PC-9 (cell line): ENCODE results near the gene TNFSF13B. TPM values are rescaled to one million over a fixed set of nuclear protein-coding genes. Genes with fewer than 3 reads are reported as not detected.

Experiments
- BruUV-seq: library from RNA; stranded (reverse); fragments of 400-500 nt; replicated peaks from 2 replicates; lab custom pipeline; 2021; lab: Mats Ljungman, UMichigan
- CTCF ChIA-PET: fragments of 300-600 bp; sonication (Branson Sonifier 250); formaldehyde crosslinking; loops from one replicate; lab custom pipeline; 2022; ENCODE audit warnings: antibody characterized with exemption; lab: Charles Lee
- POLR2A ChIA-PET: fragments of 300-600 bp; sonication (Branson Sonifier 250); formaldehyde crosslinking; loops from one replicate; lab custom pipeline; 2022; ENCODE audit warnings: antibody characterized with exemption; ENCODE audit not compliant: unreplicated experiment; lab: Charles Lee
- DNase-seq, 2 experiments: peaks; one replicate each; pipeline versions ENCODE4 v3.0.0 to v3.0.0-alpha.2; 2015 to 2022; ENCODE audit warnings: mixed read lengths in 1 of 2
- H2AFZ ChIP-seq: fragments of 200-600 bp; sonication (generic); 2 replicates; pipeline ENCODE4 v1.8.1; 2017; ENCODE audit warnings: antibody characterized with exemption
- H3F3A ChIP-seq: fragments of 200-600 bp; sonication (generic); 2 replicates; pipeline ENCODE4 v1.8.1; 2017; ENCODE audit warnings: antibody characterized with exemption, mild to moderate bottlenecking, low read depth; ENCODE audit not compliant: insufficient read depth
- H3K27ac ChIP-seq: fragments of 200-600 bp; sonication (generic); 2 replicates; pipeline ENCODE4 v1.6.1; 2016; ENCODE audit warnings: mixed run types
- H3K27me3 ChIP-seq: fragments of 200-600 bp; sonication (generic); 2 replicates; pipeline ENCODE4 v1.6.1; 2016; ENCODE audit warnings: low read depth, mixed run types; ENCODE audit not compliant: insufficient read depth
- H3K36me3 ChIP-seq: fragments of 200-600 bp; sonication (generic); 2 replicates; pipeline ENCODE4 v1.6.1; 2016; ENCODE audit warnings: low read depth, mixed run types
- H3K4me1 ChIP-seq: fragments of 200-600 bp; sonication (generic); replicated peaks from 2 replicates; pipeline ENCODE4 v1.6.1; 2016; ENCODE audit warnings: mixed run types; ENCODE audit not compliant: insufficient read depth
- H3K4me2 ChIP-seq: fragments of 200-600 bp; sonication (generic); 2 replicates; pipeline ENCODE4 v1.6.1; 2017; ENCODE audit warnings: mixed run types
- H3K4me3 ChIP-seq: fragments of 200-600 bp; sonication (generic); 2 replicates; pipeline ENCODE4 v1.6.1; 2016; ENCODE audit warnings: mixed run types
- H3K79me2 ChIP-seq: fragments of 200-600 bp; sonication (generic); 2 replicates; pipeline ENCODE4 v1.6.1; 2017; ENCODE audit warnings: low read depth, mixed run types
- H3K9me2 ChIP-seq: fragments of 200-600 bp; sonication (generic); 2 replicates; pipeline ENCODE4 v1.8.1; 2017; ENCODE audit warnings: mild to moderate bottlenecking; ENCODE audit not compliant: insufficient read depth
- H3K9me3 ChIP-seq: fragments of 200-600 bp; sonication (generic); 2 replicates; pipeline ENCODE4 v1.8.1; 2016; ENCODE audit warnings: low read depth; ENCODE audit not compliant: insufficient read depth
- H4K20me1 ChIP-seq: fragments of 200-600 bp; sonication (generic); 2 replicates; pipeline ENCODE4 v1.8.1; 2017; ENCODE audit not compliant: insufficient read depth
- CTCF ChIP-seq: fragments of 200-600 bp; sonication (generic); conservative IDR thresholded peaks from 2 replicates; pipeline ENCODE4 v1.6.1; 2017; ENCODE audit warnings: mixed run types, antibody characterized with exemption, mild to moderate bottlenecking, moderate library complexity
- EZH2 ChIP-seq: fragments of 200-600 bp; sonication (generic); IDR thresholded peaks from 2 replicates; pipeline ENCODE4 v1.8.0; 2017; ENCODE audit warnings: antibody characterized with exemption, low read depth
- intact Hi-C: fragments of 100-400 bp; cut with micrococcal nuclease; formaldehyde crosslinking; loops from one replicate; pipeline ENCODE4 v1.10.0; 2022; ENCODE audit not compliant: unreplicated experiment
- total RNA-seq: library from RNA; stranded (reverse); gene quantifications from 2 replicates; pipeline ENCODE4 v1.2.3, GENCODE V29; 2021

The TNFSF13B gene
- total RNA-seq, 1 experiment from 2014 or later: 2.0 TPM

GRCh38 chr13:108326309-108326708, 56.8 kb downstream of the TNFSF13B start:
- H3K9me2 ChIP-seq: no peaks in the 10 kb centered on the region
- H3K27me3 ChIP-seq: peaks cover 54% of the 10 kb centered on the region
- H3K9me3 ChIP-seq: no peaks in the 10 kb centered on the region
- TF ChIP-seq CTCF (no peak), EZH2 (no peak)
- no peaks in the 10 kb centered on the region for H3K4me1 ChIP-seq
- no peak overlapping the region for H3K27ac ChIP-seq
- H3K36me3 ChIP-seq: no peaks in the 10 kb centered on the region
- intact Hi-C loops: no loop called here
- CTCF ChIA-PET: no interaction called here
- no TSS peak for BruUV-seq
- no peaks in the 10 kb centered on the region for H3K79me2 ChIP-seq
- POLR2A ChIA-PET: no interaction called here
- H4K20me1 ChIP-seq: no peaks in the 10 kb centered on the region; the same call in 1 of the 2 replicates
- H3F3A ChIP-seq: no peaks in the 10 kb centered on the region
- DNase-seq: no peak
- H2AFZ ChIP-seq: no peak overlapping the region
- no peak overlapping the region for H3K4me2 ChIP-seq
- no peak overlapping the region for H3K4me3 ChIP-seq

- no peaks in the 10 kb centered on the region for H3K9me2 ChIP-seq
- no TSS peak for BruUV-seq
- TF ChIP-seq CTCF (no peak), EZH2 (no peak)
- H4K20me1 ChIP-seq: no peaks in the 10 kb centered on the region
- H3K4me2 ChIP-seq: no peak overlapping the region
- no peaks in the 10 kb centered on the region for H3K36me3 ChIP-seq
- H2AFZ ChIP-seq: no peak overlapping the region
- ChIA-PET CTCF (no interaction called here), POLR2A (no interaction called here)
- DNase-seq: no peak
- H3K27ac ChIP-seq: no peak overlapping the region
- H3K4me3 ChIP-seq: no peak overlapping the region
- H3K27me3 ChIP-seq: peaks cover 56% of the 10 kb centered on the region
- H3K9me3 ChIP-seq: no peaks in the 10 kb centered on the region
- intact Hi-C loops: no loop called here
- no peaks in the 10 kb centered on the region for H3K79me2 ChIP-seq
- H3F3A ChIP-seq: no peaks in the 10 kb centered on the region
- H3K4me1 ChIP-seq: no peaks in the 10 kb centered on the region
These were observed 59.3 kb downstream of the TNFSF13B start for GRCh38 chr13:108328848-108329247.

GRCh38 chr13:108332791-108333190, 63.3 kb downstream of the TNFSF13B start:
- DNase-seq: no peak
- Histone ChIP-seq H3K4me2 (no peak overlapping the region), H3K4me1 (no peaks in the 10 kb centered on the region), H3K9me3 (no peaks in the 10 kb centered on the region), H3K9me2 (no peaks in the 10 kb centered on the region; the same call in 1 of the 2 replicates), H3K27me3 (peaks cover 63% of the 10 kb centered on the region), H3F3A (no peaks in the 10 kb centered on the region), H3K79me2 (no peaks in the 10 kb centered on the region), H3K36me3 (no peaks in the 10 kb centered on the region), H3K27ac (no peak overlapping the region), H2AFZ (no peak overlapping the region), H4K20me1 (no peaks in the 10 kb centered on the region), H3K4me3 (no peak overlapping the region)
- intact Hi-C loops: no loop called here
- TF ChIP-seq EZH2 (no peak), CTCF (no peak)
- ChIA-PET CTCF (no interaction called here), POLR2A (no interaction called here)
- BruUV-seq: no TSS peak
